GM19035 (cell line): ENCODE measurements around the gene ZGLP1.
"Not testable (repeated sequence)": the region's sequence is repeated elsewhere in the genome, so short reads cannot be mapped to it uniquely, and the experiment has no call there.

Source experiments
- ATAC-seq: cut with Tn5 transposase; IDR thresholded peaks from one replicate; pipeline ENCODE4 v1.9.1; 2021; ENCODE audit not compliant: unreplicated experiment

The ZGLP1 gene

DNA sequence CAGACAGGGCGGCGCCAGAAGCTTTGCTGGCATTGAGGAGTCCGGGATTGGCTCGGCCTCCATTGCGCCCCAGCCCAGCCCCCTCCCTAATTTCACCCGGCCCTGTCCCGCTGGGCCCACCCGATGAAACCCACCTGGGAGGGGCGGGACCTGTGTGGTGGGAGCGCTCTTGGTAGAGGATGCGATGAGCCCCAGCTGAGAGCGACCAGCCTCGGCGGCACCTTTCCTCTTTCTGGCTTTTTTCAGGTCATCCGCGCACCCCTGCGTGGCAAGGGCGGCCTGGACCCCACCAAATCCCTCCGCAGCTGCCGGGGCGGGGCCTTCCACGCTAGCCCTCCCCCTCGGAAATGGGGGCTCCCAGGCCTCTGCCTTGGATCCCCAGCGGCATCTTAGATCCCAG is at the start of gene ZGLP1:
ZGLP1 (minus strand) TSS at position 393 of the 400 bp plus-strand sequence.
- no peak for ATAC-seq

GRCh38 chr19:10356431-10356830 is 46.8 kb upstream of the ZGLP1 start:
- no peak for ATAC-seq

DNA sequence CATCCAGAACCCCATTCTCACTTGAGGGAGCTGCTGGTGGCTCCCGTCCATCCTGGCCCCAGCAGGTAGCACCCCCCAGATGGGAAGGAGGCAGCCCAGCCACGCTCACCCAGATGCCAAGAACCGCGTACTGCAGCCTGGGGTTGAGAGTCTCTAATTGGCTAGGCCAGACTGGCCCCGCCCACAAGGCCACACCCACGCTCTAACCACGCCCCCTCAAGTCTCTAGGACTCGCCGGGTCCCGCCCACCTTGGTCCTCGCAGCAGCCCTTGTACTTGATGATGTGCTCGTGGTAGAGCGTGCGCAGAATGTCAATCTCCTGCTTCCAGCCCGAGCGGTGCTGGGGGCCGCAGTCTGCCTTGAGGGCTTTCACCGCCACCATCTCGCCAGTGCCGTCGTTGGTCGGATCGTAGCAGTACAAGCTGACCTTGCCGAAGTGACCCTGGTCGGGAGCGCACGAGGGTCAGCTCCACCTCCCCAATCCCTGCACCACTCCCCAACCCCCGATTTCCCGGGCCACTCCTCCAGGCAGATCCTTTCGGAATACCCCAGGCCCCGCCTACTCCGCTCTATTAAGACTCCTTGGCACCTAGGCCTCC is 44.3 kb upstream of the ZGLP1 start:
- no peak for ATAC-seq

GRCh38 chr19:10352764-10353671 is 43.4 kb upstream of the ZGLP1 start:
- ATAC-seq = no peak

GRCh38 chr19:10346509-10346908 is 36.9 kb upstream of the ZGLP1 start:
- ATAC-seq = no peak

GRCh38 chr19:10344780-10345179 is 35.2 kb upstream of the ZGLP1 start:
- no peak for ATAC-seq

DNA sequence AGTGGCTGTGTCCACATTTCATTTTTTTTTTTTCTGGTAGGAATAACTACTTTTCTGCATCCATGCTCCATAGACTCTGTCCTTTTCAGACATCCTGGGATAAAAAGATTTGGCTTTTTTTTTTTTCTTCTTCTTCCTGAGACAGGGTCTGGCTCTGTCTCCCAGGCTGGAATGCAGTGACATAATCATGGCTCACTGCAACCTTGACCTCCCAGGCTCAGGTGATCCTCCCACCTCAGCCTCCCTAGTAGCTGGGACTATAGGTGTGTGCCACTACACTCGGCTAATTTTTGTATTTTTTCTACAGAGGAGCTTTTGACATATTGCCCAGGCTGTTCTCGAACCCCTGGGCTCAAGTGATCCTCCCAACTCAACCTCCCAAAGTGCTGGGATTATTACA is 33.9 kb upstream of the ZGLP1 start:
- no peak for ATAC-seq

- no peak for ATAC-seq
Observed at GRCh38 chr19:10339977-10340376, 30.4 kb upstream of the ZGLP1 start.

- ATAC-seq = peak; percentile 66
Observed at GRCh38 chr19:10339380-10339960, 29.9 kb upstream of the ZGLP1 start, which contains the start of gene ICAM3. Gene ICAM3, minus strand, starts transcription at chr19:10339624. Its CDS starts 10 bp downstream, at chr19:10339614.

DNA sequence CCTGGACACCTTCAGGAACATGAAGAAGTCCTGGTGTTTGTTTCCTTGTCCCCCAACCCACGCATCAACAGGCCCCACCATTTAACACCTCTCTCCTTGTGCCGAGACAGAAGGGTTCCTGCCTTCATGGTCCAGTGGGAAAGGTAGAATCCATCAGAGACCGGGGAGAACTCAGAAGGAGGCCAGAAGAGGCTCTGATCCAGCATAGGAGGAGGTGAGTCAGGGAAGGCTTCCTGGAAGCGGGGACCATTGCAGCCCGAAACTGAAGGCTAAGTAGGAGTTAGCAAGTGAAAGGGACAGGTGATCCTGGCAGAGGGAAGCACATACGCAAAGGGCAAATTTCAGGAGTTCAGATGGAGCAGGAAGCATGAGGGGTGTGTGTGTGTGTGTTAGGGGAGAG is 29.3 kb upstream of the ZGLP1 start:
- ATAC-seq = no peak

DNA sequence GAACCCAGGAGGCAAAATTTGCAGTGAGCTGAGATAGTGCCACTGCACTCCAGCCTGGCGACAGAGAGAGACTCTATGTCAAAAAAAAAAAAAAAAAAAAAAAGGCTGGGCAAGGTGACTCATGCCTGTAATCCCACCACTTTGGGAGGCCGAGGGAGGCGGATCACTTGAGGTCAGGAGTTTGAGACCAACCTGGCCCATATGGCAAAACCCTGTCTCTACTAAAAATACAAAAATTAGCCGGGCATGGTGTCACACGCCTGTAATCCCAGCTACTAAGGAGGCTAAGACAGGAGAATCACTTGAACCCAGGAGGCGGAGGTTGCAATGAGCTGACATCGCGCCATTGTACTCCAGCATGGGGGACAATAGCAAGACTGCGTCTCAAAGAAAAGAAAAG is 27.1 kb upstream of the ZGLP1 start:
- ATAC-seq = not testable (repeated sequence)

DNA sequence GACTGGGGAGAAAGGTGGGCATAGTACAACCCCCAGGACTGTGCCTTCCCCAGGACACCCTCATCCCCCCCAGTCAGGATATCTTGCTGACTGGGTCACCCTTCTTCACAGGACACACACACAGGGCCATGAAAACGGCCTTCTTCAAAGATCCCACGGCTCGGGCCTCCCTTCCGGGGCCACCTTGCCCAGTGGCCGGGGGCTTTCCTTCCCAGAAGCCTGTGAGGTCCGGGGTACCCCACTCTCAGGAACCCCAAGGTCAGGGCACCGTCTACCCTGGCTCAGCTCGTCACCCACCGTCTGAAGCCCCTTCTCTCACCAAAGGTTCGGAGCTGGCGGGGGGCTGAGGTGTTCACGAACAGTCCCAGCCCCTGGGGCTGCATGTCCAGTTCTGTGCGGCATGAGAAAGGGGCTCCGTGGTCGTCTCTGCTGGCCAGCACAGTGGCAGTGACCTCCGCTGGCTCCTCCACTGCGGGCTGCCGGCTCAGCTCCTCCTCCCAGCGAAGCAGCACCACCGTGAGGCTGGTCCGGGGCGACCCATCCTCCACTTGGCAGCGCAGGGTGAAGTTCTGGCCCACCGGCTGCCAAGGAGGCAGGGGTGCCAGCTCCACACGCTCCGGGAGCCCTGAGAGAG is 25.9 kb upstream of the ZGLP1 start:
- ATAC-seq = no peak

GRCh38 chr19:10334588-10335351 is 25.2 kb upstream of the ZGLP1 start:
- no peak for ATAC-seq

- ATAC-seq = peak; percentile 3
Observed at GRCh38 chr19:10333758-10334587, 24.4 kb upstream of the ZGLP1 start.

DNA sequence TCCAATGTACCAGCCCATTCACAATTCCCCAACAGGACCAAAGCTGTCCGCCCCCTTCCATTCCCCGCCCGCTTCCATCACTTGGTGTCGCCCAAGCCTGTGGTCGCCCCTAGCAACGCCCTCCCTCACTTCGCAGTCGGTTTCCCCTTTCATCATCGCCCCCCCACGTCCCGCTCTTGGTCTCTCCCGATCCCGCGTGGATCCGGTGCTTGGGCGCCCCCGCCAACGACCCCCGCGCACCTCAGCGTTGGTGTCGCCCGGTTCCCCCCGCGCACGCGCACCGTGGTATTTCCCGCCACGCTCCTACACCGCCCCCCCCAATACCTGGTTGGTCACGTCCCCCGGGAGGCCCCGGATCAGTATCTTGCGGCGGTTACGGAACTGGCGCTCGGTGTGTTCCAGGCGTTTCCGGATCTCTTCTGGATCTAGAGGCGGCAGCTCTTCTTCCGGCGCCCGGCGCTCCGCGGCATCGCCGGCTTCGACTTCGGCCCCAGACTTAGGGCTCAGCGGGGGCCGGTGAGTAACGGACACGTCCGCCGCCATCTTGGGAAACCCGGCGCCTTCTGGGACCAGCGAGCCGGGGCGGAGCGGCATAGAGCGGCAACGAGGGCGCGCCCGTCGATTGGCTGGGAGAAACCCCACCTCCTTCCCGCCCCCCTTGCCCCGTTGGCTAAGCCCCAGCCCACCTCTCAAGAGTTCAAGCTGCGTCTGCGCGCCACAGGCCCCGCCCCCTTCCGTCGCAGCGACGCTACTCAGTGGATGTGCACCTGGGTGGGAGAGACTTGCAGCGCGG is 23.5 kb upstream of the ZGLP1 start, which contains the start of gene RAVER1:
RAVER1 (minus strand) TSS at position 565 of the 793 bp plus-strand sequence; CDS start at position 543, 22 bp downstream.
- peak; percentile 87 for ATAC-seq

GRCh38 chr19:10332158-10332964 is 22.7 kb upstream of the ZGLP1 start:
- no peak for ATAC-seq

DNA sequence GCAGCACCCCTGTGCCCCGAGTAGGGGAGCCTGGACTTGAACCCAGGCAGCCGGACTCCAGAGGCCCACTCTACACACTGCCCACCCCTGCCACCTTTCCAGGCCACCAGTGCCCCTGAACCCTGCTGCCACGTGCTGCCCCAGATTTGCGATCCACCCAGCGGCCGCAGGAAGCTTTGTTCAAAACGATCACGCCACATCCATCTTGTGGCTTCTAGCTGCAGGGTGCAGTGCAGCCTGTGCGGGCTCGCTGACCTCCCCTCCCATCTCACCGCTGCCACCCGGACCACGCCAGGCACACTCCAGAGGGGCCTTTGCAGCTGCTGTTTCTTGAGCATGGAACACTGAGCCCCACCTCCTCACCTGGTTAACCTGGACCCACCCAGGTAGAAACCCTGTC is 19.9 kb upstream of the ZGLP1 start:
- no peak for ATAC-seq
